Suppressor macrophage treated with lipopolysaccharide for 4 hours (primary cell): ENCODE data around the gene JAKMIP2.
"Not testable (repeated sequence)": the region's sequence is repeated elsewhere in the genome, so short reads cannot be mapped to it uniquely, and the experiment has no call there.

Experiments used
- DNase-seq: peaks from one replicate; pipeline ENCODE4 v3.0.0-alpha.2; 2020

JAKMIP2 gene

GRCh38 chr5:147782110-147783028 lies at the start of gene JAKMIP2:
JAKMIP2 (minus strand) TSS chr5:147782728; CDS start chr5:147671806, 110,922 bp downstream.
- peak; percentile 57 for DNase-seq

GRCh38 chr5:147831465-147831864 lies 48.9 kb upstream of the JAKMIP2 start, which contains the start of gene SPINK1:
SPINK1 (minus strand) TSS chr5:147831671; CDS start chr5:147831577, 94 bp downstream.
- no peak for DNase-seq

GRCh38 chr5:147830035-147830434 lies 47.5 kb upstream of the JAKMIP2 start:
- DNase-seq, result no peak

- DNase-seq, result not testable (repeated sequence)
Measured at GRCh38 chr5:147827017-147827416, 44.5 kb upstream of the JAKMIP2 start.

- DNase-seq, result no peak
Measured at GRCh38 chr5:147826361-147826760, 43.8 kb upstream of the JAKMIP2 start.

- peak; percentile 83 for DNase-seq
Measured at GRCh38 chr5:147822686-147823491, 40.4 kb upstream of the JAKMIP2 start.

- DNase-seq, result not testable (repeated sequence)
Measured at GRCh38 chr5:147822222-147822621, 39.7 kb upstream of the JAKMIP2 start.

GRCh38 chr5:147821766-147822165 lies 39.2 kb upstream of the JAKMIP2 start:
- peak; percentile 28 for DNase-seq

- no peak for DNase-seq
Measured at GRCh38 chr5:147819261-147819770, 36.8 kb upstream of the JAKMIP2 start.

GRCh38 chr5:147818290-147818689 lies 35.8 kb upstream of the JAKMIP2 start:
- DNase-seq, result peak; percentile 68

- no peak for DNase-seq
Measured at GRCh38 chr5:147813696-147814095, 31.2 kb upstream of the JAKMIP2 start.

GRCh38 chr5:147809830-147810666 lies 27.5 kb upstream of the JAKMIP2 start:
- no peak for DNase-seq

GRCh38 chr5:147805030-147805454 lies 22.5 kb upstream of the JAKMIP2 start:
- peak; percentile 91 for DNase-seq

- no peak for DNase-seq
Measured at GRCh38 chr5:147804334-147804733, 21.8 kb upstream of the JAKMIP2 start.

GRCh38 chr5:147803926-147804325 lies 21.4 kb upstream of the JAKMIP2 start:
- DNase-seq, result no peak

GRCh38 chr5:147803161-147803560 lies 20.6 kb upstream of the JAKMIP2 start:
- DNase-seq, result peak; percentile 67

- DNase-seq, result no peak
Measured at GRCh38 chr5:147801461-147801860, 18.9 kb upstream of the JAKMIP2 start.

- DNase-seq, result no peak
Measured at GRCh38 chr5:147800491-147800890, 18.0 kb upstream of the JAKMIP2 start.

- DNase-seq, result no peak
Measured at GRCh38 chr5:147796556-147797308, 14.2 kb upstream of the JAKMIP2 start.

- no peak for DNase-seq
Measured at GRCh38 chr5:147791181-147791580, 8.7 kb upstream of the JAKMIP2 start.

GRCh38 chr5:147789820-147790219 lies 7.3 kb upstream of the JAKMIP2 start:
- DNase-seq, result no peak

- no peak for DNase-seq
Measured at GRCh38 chr5:147788023-147788422, 5.5 kb upstream of the JAKMIP2 start.
